Glutamatergic neuron (in vitro differentiated cells): ENCODE results near the gene ADCY10. TPM values are rescaled to one million over a fixed set of nuclear protein-coding genes. Genes with fewer than 3 reads are reported as not detected.
"Not testable (repeated sequence)": the region's sequence is repeated elsewhere in the genome, so short reads cannot be mapped to it uniquely, and the experiment has no call there.

ENCODE experiments used
- DNase-seq: peaks from one replicate; pipeline ENCODE4 v3.0.0; 2022
- H3K27ac Mint-ChIP-seq: one replicate; pipeline ENCODE4 v1.8.0; 2020; ENCODE audit warnings: mild to moderate bottlenecking, mixed read lengths, inconsistent platforms; ENCODE audit not compliant: unreplicated experiment
- H3K27me3 Mint-ChIP-seq: one replicate; pipeline ENCODE4 v1.8.0; 2020; ENCODE audit warnings: mild to moderate bottlenecking, moderate library complexity, mixed read lengths, inconsistent platforms; ENCODE audit not compliant: unreplicated experiment
- H3K36me3 Mint-ChIP-seq: one replicate; pipeline ENCODE4 v1.8.0; 2020; ENCODE audit warnings: mild to moderate bottlenecking, mixed read lengths, inconsistent platforms; ENCODE audit not compliant: unreplicated experiment
- H3K4me1 Mint-ChIP-seq: one replicate; pipeline ENCODE4 v1.8.0; 2020; ENCODE audit warnings: mild to moderate bottlenecking, low read depth, mixed read lengths, inconsistent platforms; ENCODE audit not compliant: unreplicated experiment
- H3K4me3 Mint-ChIP-seq: one replicate; pipeline ENCODE4 v1.8.0; 2020; ENCODE audit warnings: mild to moderate bottlenecking, mixed read lengths, inconsistent platforms; ENCODE audit not compliant: unreplicated experiment
- H3K9me3 Mint-ChIP-seq: one replicate; pipeline ENCODE4 v1.8.0; 2020; ENCODE audit warnings: mild to moderate bottlenecking, moderate library complexity, mixed read lengths, inconsistent platforms; ENCODE audit not compliant: unreplicated experiment
- CTCF ChIP-seq: fragments of 200-600 bp; sonication (generic); IDR thresholded peaks from one replicate; pipeline ENCODE4 v1.5.0; 2021; ENCODE audit not compliant: partially characterized antibody, unreplicated experiment
- total RNA-seq: library from RNA; stranded (reverse); fragmentation: NEBNext Ultra II Directional; extraction: Animal tissue kit (Norgen Biotek cat#: 25700); gene quantifications from one replicate; pipeline ENCODE4 v1.2.1, GENCODE V29; 2021; ENCODE audit not compliant: unreplicated experiment

Gene ADCY10
- total RNA-seq, 1 donor from 2014 or later, result 0.07 TPM

GRCh38 chr1:167878372-167879160, 35.4 kb downstream of the ADCY10 start:
- no peak for DNase-seq

DNA sequence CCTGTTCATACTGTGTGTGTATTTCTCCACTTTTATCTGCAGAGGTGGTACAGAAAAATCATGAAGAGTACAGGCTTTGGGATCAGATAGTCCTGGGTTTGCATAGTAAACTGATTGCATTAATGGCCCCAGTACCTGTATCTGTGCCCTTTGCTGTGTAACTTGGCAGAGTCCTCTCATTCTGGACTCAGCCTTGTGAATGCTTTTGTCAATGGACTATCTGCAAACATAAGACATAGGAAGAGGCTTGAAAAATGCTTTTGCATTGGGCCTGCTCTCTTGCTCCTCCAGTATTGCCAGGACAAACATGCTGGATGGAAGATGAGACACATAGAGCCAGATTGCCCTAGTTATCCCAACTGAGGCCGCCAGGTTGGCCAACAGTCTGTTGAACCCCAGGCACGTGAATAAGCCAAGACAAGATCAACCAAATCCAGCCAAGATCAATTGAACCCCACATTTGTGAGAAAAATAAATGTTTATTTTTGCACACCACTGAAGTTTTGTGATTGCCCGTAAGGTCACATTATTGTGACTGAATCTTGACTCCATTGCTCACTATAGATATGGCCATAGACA, 37.2 kb downstream of the ADCY10 start:
- H3K4me3 Mint-ChIP-seq, result no peak overlapping the region
- H3K27me3 Mint-ChIP-seq, result peaks cover 4% of the 10 kb centered on the region
- H3K4me1 Mint-ChIP-seq, result peaks cover 12% of the 10 kb centered on the region
- H3K9me3 Mint-ChIP-seq, result peaks cover 8% of the 10 kb centered on the region
- no peak for DNase-seq
- no peaks in the 10 kb centered on the region for H3K36me3 Mint-ChIP-seq
- no peak overlapping the region for H3K27ac Mint-ChIP-seq
- TF ChIP-seq CTCF, result no peak

More at GRCh38 chr1:167878372-167879160, 35.4 kb downstream of the ADCY10 start:
- no peak overlapping the region for H3K27ac Mint-ChIP-seq
- H3K4me1 Mint-ChIP-seq, result peaks cover 12% of the 10 kb centered on the region
- peaks cover 8% of the 10 kb centered on the region for H3K9me3 Mint-ChIP-seq
- H3K27me3 Mint-ChIP-seq, result peaks cover 4% of the 10 kb centered on the region
- H3K36me3 Mint-ChIP-seq, result no peaks in the 10 kb centered on the region
- H3K4me3 Mint-ChIP-seq, result no peak overlapping the region
- TF ChIP-seq CTCF, result no peak

GRCh38 chr1:167871331-167871730, 42.6 kb downstream of the ADCY10 start:
- Mint-ChIP-seq H3K9me3 (peaks cover 6% of the 10 kb centered on the region), H3K4me3 (no peak overlapping the region), H3K4me1 (peaks cover 16% of the 10 kb centered on the region), H3K36me3 (no peaks in the 10 kb centered on the region), H3K27ac (no peak overlapping the region), H3K27me3 (peaks cover 4% of the 10 kb centered on the region)
- DNase-seq, result no peak
- TF ChIP-seq CTCF, result no peak

- Mint-ChIP-seq H3K27ac (peak overlapping the region; percentile 92), H3K4me3 (peak overlapping the region; percentile 35), H3K4me1 (peaks cover 14% of the 10 kb centered on the region)
- not testable (repeated sequence) for DNase-seq, H3K9me3 Mint-ChIP-seq, H3K27me3 Mint-ChIP-seq, H3K36me3 Mint-ChIP-seq
These were observed 44.6 kb downstream of the ADCY10 start for GRCh38 chr1:167869157-167870001.

DNA sequence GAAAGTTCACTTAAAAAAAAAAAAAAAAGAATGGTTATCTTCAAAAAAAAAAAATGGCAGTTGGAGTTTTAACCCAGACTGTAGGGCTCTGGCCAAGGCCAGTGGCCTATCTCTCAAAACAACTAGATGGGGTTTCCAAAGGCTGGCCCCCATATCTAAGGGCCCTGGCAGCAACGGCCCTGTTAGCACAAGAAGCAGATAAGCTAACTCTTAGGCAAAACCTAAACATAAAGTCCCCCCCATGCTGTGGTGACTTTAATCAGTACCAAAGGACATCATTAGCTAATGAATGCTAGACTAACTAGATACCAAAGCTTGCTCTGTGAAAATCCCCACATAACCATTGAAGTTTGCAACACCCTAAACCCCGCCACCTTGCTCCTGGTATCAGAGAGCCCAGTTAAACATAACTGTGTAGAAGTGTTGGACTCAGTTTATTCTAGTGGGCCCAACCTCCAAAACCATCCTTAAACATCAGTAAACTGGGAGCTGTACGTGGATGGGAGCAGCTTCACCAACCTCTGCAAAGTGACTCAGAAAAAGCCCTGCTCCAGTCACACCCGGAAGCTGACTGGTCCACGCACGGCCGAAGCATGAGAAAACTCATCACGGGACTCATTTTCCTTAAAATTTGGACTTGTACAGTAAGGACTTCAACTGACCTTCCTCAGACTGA, 47.1 kb downstream of the ADCY10 start:
- not testable (repeated sequence) for H3K4me3 Mint-ChIP-seq, H3K27me3 Mint-ChIP-seq, H3K9me3 Mint-ChIP-seq, DNase-seq, H3K36me3 Mint-ChIP-seq, H3K27ac Mint-ChIP-seq
- peaks cover 32% of the 10 kb centered on the region for H3K4me1 Mint-ChIP-seq

DNA sequence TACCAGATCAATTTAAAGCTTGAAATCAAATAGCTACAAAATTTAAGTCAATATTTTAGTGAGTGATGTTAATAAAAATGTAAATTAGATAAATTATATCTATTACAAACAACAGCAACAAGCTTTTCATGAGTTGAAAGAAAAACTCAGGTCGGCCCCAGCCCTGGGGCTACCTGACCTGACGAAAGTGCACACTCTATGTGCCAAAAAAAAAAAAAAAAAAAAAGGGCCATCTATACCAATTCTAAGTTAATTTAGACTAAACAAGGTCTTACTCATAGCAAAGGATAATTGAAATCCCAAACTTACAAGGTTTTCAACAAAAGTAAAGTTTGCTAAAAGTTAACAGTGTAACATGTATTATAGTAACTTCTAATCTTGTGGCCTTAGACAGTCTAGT, 47.6 kb downstream of the ADCY10 start:
- H3K4me1 Mint-ChIP-seq, result peaks cover 32% of the 10 kb centered on the region
- DNase-seq, H3K27me3 Mint-ChIP-seq, H3K4me3 Mint-ChIP-seq, H3K9me3 Mint-ChIP-seq, H3K27ac Mint-ChIP-seq, H3K36me3 Mint-ChIP-seq: not testable (repeated sequence)

GRCh38 chr1:167865804-167866308, 48.1 kb downstream of the ADCY10 start:
- H3K27ac Mint-ChIP-seq, result peak overlapping the region; percentile 75
- not testable (repeated sequence) for H3K36me3 Mint-ChIP-seq, DNase-seq, H3K27me3 Mint-ChIP-seq, H3K9me3 Mint-ChIP-seq
- H3K4me3 Mint-ChIP-seq, result peak overlapping the region; percentile 58
- H3K4me1 Mint-ChIP-seq, result peaks cover 32% of the 10 kb centered on the region

DNA sequence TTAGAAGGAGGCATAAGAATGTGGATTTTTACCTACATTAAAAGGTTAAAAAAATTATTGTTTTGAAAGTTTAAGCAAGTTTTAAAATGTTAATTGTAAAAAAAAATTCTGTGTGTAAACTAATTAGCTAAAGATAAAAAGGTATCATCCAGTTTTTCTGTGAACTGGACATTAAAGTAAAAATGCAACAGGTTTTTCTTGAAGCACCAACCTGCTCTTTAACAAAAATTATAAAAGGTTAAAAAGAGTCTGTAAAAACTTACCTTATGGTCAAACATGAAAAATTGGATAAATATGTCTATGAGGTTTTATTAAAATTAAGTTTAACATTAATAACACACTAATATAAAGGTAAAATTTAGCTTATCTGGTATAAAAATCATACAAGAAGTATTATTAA, 48.7 kb downstream of the ADCY10 start:
- not testable (repeated sequence) for H3K36me3 Mint-ChIP-seq, H3K9me3 Mint-ChIP-seq, H3K27ac Mint-ChIP-seq, H3K4me3 Mint-ChIP-seq, DNase-seq, H3K27me3 Mint-ChIP-seq
- peaks cover 32% of the 10 kb centered on the region for H3K4me1 Mint-ChIP-seq
